SK-N-SH treated with all-trans-retinoic acid at 6 μM for 48 hours (cell line): ENCODE data around the gene ARHGAP26.

ENCODE experiments used
- BACH2 ChIP-seq: fragments of 250-450 bp; sonication (Bioruptor Pico); IDR thresholded peaks from 2 replicates; pipeline ENCODE4 v1.9.0; 2021; ENCODE audit warnings: mild to moderate bottlenecking, borderline replicate concordance
- CREB5 ChIP-seq: fragments of 250-450 bp; sonication (Bioruptor Pico); IDR thresholded peaks from 2 replicates; pipeline ENCODE4 v1.5.1; 2020; ENCODE audit warnings: low read depth, mild to moderate bottlenecking, moderate library complexity
- CSRNP3 ChIP-seq: fragments of 250-450 bp; sonication (Bioruptor Pico); IDR thresholded peaks from 2 replicates; pipeline ENCODE4 v1.5.1; 2021; ENCODE audit warnings: mild to moderate bottlenecking, moderate library complexity
- GLIS3 ChIP-seq: fragments of 250-450 bp; sonication (Bioruptor Pico); IDR thresholded peaks from 2 replicates; pipeline ENCODE4 v1.5.0; 2020; ENCODE audit warnings: mild to moderate bottlenecking, moderate library complexity
- PATZ1 ChIP-seq: fragments of 250-450 bp; sonication (Bioruptor Pico); IDR thresholded peaks from 2 replicates; pipeline ENCODE4 v1.8.0; 2020; ENCODE audit warnings: mild to moderate bottlenecking, moderate library complexity, borderline replicate concordance
- RARB ChIP-seq: fragments of 250-450 bp; sonication (Bioruptor Pico); IDR thresholded peaks from 2 replicates; pipeline ENCODE4 v1.8.0; 2021; ENCODE audit warnings: mild to moderate bottlenecking, moderate library complexity
- SNAI2 ChIP-seq: fragments of 250-450 bp; sonication (Bioruptor Pico); IDR thresholded peaks from 2 replicates; pipeline ENCODE4 v1.5.0; 2020; ENCODE audit warnings: mild to moderate bottlenecking, moderate library complexity
- TSHZ2 ChIP-seq: fragments of 250-450 bp; sonication (Bioruptor Pico); IDR thresholded peaks from 2 replicates; pipeline ENCODE4 v1.5.0; 2020; ENCODE audit warnings: mild to moderate bottlenecking, moderate library complexity
- ZC3H10 ChIP-seq: fragments of 250-450 bp; sonication (Bioruptor Pico); IDR thresholded peaks from 2 replicates; pipeline ENCODE4 v1.5.1; 2021; ENCODE audit warnings: mild to moderate bottlenecking, moderate library complexity
- ZFP3 ChIP-seq: fragments of 250-450 bp; sonication (Bioruptor Pico); IDR thresholded peaks from 2 replicates; pipeline ENCODE4 v1.5.0; 2020; ENCODE audit warnings: mild to moderate bottlenecking, moderate library complexity
- ZFP30 ChIP-seq: fragments of 450-650 bp; formaldehyde crosslinking; IDR thresholded peaks from 2 replicates; pipeline ENCODE4 v1.5.0; 2022; ENCODE audit warnings: mild to moderate bottlenecking, moderate library complexity
- ZNF8 ChIP-seq: fragments of 450-650 bp; formaldehyde crosslinking; IDR thresholded peaks from 2 replicates; pipeline ENCODE4 v1.5.0; 2020; ENCODE audit warnings: mild to moderate bottlenecking, moderate library complexity

- no peak for TF ChIP-seq ZC3H10 (CRISPR knock-in tag)
- no peak for TF ChIP-seq TSHZ2 (CRISPR knock-in tag)
- TF ChIP-seq ZFP30 (CRISPR knock-in tag) = no peak
- no peak for TF ChIP-seq CSRNP3
- TF ChIP-seq CREB5 (CRISPR knock-in tag) = no peak
- TF ChIP-seq GLIS3 = no peak
- no peak for TF ChIP-seq BACH2
- TF ChIP-seq PATZ1 = no peak
- TF ChIP-seq RARB (CRISPR knock-in tag) = no peak
- TF ChIP-seq SNAI2 (CRISPR knock-in tag) = no peak
- no peak for TF ChIP-seq ZNF8 (CRISPR knock-in tag)
- TF ChIP-seq ZFP3 (CRISPR knock-in tag) = no peak
Observed at GRCh38 chr5:142971303-142972013, 201.3 kb downstream of the ARHGAP26 start.
